Activated naive CD8-positive, alpha-beta T cell treated with anti-CD3 and anti-CD28 coated beads, Interleukin-2, amount 10 ng/mL, durations not matched to agents 7 days and 5 days (primary cell): ENCODE measurements around the gene TCP11L1. TPM values are rescaled to one million over a fixed set of nuclear protein-coding genes. Genes with fewer than 3 reads are reported as not detected.
A peak's percentile ranks its signal among the peaks of the same experiment; 100 is the strongest.
"Not testable (repeated sequence)": the region's sequence is repeated elsewhere in the genome, so short reads cannot be mapped to it uniquely, and the experiment has no call there.

ENCODE experiments used
- ATAC-seq: fragments of 150-1000 bp; cut with Tn5 transposase; one replicate; pipeline ENCODE4 v1.10.0; 2021; ENCODE audit warnings: low read depth, moderate library complexity
- POLR2A ChIA-PET: fragments of 350-600 bp; sonication (Branson Sonifier 250); formaldehyde crosslinking; loops from one replicate; lab custom pipeline; 2021; ENCODE audit warnings: antibody characterized with exemption; lab: Charles Lee
- DNase-seq: peaks from one replicate; pipeline ENCODE4 v3.0.0; 2021
- H3K27ac Mint-ChIP-seq: one replicate; pipeline ENCODE4 v1.8.0; 2022; ENCODE audit warnings: mild to moderate bottlenecking, mixed read lengths
- H3K27me3 Mint-ChIP-seq: one replicate; pipeline ENCODE4 v1.8.0; 2022; ENCODE audit warnings: mild to moderate bottlenecking, moderate library complexity, mixed read lengths
- H3K36me3 Mint-ChIP-seq: one replicate; pipeline ENCODE4 v1.8.0; 2021; ENCODE audit warnings: mild to moderate bottlenecking, mixed read lengths
- H3K4me1 Mint-ChIP-seq: one replicate; pipeline ENCODE4 v1.8.0; 2021; ENCODE audit warnings: mixed read lengths
- H3K4me3 Mint-ChIP-seq: one replicate; pipeline ENCODE4 v1.8.0; 2022; ENCODE audit warnings: mild to moderate bottlenecking, moderate library complexity, mixed read lengths
- H3K9me3 Mint-ChIP-seq: one replicate; pipeline ENCODE4 v1.8.0; 2021; ENCODE audit warnings: mixed read lengths
- total RNA-seq, 2 experiments: library from RNA; stranded (reverse); gene quantifications; one replicate each; pipeline ENCODE4 v1.2.3, GENCODE V29; 2021

The TCP11L1 gene
- total RNA-seq, 2 experiments from 2014 or later = 21.2 to 21.5 TPM

- Mint-ChIP-seq H3K9me3 (no peaks in the 10 kb centered on the region), H3K4me1 (peaks cover 15% of the 10 kb centered on the region), H3K27ac (peak overlapping the region; percentile 92), H3K36me3 (peaks cover 9% of the 10 kb centered on the region), H3K4me3 (peak overlapping the region; percentile 90), H3K27me3 (no peaks in the 10 kb centered on the region)
- ATAC-seq (no peak), DNase-seq (no peak)
- POLR2A ChIA-PET = interaction anchor here (2.3 kb wide), 1 partner anchor 24 kb away, joined by 17 read pairs; the partner anchor contains the start of gene DEPDC7
Observed at GRCh38 chr11:33040862-33041453, 1.6 kb downstream of the TCP11L1 start.

DNA sequence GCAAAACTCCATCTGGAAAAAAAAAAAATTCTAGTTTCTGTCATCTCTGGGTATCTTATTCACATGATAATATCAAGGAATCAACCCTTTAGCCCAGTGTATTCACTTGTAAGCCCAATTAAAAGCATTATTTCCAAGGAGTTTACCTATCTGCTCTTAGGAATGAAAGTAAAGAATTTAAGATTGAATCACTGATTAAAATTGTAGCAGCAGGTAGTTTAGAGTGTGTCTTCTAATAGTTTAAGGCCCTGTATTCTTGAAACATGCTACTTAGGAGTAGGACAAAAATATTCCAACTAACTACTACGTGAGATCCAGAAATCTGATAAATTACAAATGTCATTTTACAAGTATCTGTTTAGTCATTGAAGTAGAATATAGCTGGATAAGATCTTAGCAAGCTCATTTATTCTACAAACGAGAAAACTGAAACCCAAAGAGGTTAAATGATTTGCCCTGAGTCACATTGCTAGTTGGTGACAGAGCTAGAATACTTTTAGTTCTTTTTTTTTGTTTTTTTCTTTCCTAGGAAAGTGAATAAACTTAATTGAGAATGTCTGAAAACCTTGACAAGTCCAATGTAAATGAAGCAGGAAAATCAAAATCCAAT, 4.0 kb downstream of the TCP11L1 start:
- Mint-ChIP-seq H3K9me3 (no peaks in the 10 kb centered on the region), H3K36me3 (peaks cover 21% of the 10 kb centered on the region), H3K4me3 (no peak overlapping the region), H3K27ac (no peak overlapping the region), H3K4me1 (peaks cover 15% of the 10 kb centered on the region), H3K27me3 (no peaks in the 10 kb centered on the region)
- POLR2A ChIA-PET = interaction anchor here (0.7 kb wide), 1 partner anchor 107 kb away, joined by 3 read pairs; no protein-coding TSS in a partner anchor
- ATAC-seq (no peak), DNase-seq (no peak)

GRCh38 chr11:33044285-33044756, 4.9 kb downstream of the TCP11L1 start:
- DNase-seq (no peak), ATAC-seq (no peak)
- Mint-ChIP-seq H3K27me3 (no peaks in the 10 kb centered on the region), H3K27ac (no peak overlapping the region), H3K36me3 (peaks cover 24% of the 10 kb centered on the region), H3K4me1 (peaks cover 15% of the 10 kb centered on the region), H3K9me3 (no peaks in the 10 kb centered on the region), H3K4me3 (no peak overlapping the region)
- POLR2A ChIA-PET = no interaction called here

DNA sequence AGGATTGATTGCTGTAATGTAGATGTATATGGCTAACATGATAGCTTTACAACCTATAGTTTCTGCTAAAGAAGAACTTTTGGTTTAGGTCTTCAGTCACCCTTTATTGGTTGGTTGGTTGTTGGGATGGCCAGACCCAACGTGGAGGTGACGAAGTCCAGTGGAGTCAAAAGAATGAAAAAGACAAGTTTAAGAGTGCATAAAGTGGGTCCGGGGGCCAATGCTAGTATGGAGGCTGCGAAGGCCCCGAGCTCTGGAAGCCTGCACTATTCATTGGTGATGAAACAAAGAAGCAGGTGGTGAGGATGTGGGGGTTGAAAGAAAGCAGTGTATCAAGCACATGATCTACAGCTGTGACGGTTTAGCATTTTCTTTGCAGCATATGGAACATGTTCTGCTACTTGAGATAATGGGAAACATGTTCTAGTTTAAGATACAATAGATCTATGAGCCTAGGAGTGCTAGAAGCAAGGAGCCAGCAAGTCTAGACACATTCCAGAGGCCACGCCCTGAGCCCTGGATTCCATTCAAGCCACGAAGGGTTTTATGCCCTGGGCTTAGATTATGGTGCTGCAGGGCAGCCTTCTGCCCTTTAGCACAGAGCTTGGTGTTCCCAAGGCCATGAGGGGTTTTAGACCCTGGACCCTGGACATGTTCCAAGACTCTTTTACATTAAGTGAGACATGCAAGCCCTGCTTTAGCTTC, 6.3 kb downstream of the TCP11L1 start:
- H3K27me3 Mint-ChIP-seq = no peaks in the 10 kb centered on the region
- H3K4me3 Mint-ChIP-seq = no peak overlapping the region
- peaks cover 9% of the 10 kb centered on the region for H3K4me1 Mint-ChIP-seq
- no peak overlapping the region for H3K27ac Mint-ChIP-seq
- POLR2A ChIA-PET = interaction anchor here (0.6 kb wide), 1 partner anchor 207 kb away, joined by 3 read pairs; no protein-coding TSS in a partner anchor
- peaks cover 24% of the 10 kb centered on the region for H3K36me3 Mint-ChIP-seq
- ATAC-seq (no peak), DNase-seq (no peak)
- H3K9me3 Mint-ChIP-seq = no peaks in the 10 kb centered on the region

DNA sequence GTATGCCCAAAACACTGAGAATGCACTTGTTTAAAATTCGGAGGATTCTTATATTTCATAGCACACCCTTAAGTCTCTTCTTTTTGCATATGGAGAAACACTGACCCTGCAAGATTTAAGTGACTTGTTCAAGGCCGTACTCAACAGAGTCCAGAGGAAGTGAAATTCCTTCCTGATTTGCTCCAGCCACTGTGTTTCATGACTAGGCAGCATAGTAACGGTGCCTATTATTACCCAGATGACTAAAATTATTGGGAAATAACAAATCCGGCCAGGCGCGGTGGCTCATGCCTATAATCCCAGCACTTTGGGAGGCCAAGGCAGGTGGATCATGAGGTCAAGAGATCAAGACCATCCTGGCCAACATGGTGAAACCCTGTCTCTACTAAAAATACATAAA, 9.3 kb downstream of the TCP11L1 start:
- ATAC-seq, DNase-seq, H3K27ac Mint-ChIP-seq, H3K9me3 Mint-ChIP-seq, H3K27me3 Mint-ChIP-seq, H3K4me1 Mint-ChIP-seq, H3K4me3 Mint-ChIP-seq, POLR2A ChIA-PET: not testable (repeated sequence)
- peaks cover 22% of the 10 kb centered on the region for H3K36me3 Mint-ChIP-seq

DNA sequence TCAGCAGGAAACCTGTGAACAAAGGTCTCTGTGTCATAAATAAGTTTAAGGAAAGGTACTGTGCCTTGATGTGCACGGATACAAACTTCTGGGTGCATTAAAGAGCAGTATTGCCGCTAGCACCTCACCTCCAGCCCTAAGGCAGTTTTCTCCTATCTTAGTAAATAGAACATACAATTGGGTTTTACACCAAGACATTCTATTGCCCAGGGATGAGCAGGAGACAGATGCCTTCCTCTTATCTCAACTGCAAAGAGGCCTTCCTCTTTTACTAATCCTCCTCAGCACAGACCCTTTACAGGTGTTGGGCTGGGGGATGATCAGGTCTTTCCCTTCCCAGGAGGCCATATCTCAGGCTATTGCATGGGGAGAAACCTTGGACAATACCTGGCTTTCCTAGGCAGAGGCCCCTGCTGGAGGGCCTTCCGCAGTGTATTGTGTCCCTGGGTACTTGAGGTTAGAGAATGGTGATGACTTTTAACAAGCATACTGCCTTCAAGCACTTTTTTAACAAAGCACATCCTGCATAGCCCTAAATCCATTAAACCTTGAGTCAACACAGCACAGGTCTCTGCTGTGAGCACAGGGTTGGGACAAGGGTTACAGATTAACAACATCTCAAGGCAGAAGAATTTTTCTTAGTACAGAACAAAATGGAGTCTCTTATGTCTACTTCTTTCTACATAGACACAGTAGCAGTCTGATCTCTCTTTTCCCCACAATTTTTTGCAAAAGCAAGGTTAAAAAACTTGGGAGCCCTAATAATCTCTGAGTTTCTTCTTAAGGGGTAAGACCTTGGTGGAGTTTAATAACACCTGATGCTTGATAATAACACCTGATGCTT, 10.4 kb downstream of the TCP11L1 start:
- H3K27me3 Mint-ChIP-seq, ATAC-seq, DNase-seq, H3K9me3 Mint-ChIP-seq, H3K27ac Mint-ChIP-seq, POLR2A ChIA-PET, H3K4me3 Mint-ChIP-seq, H3K4me1 Mint-ChIP-seq: not testable (repeated sequence)
- H3K36me3 Mint-ChIP-seq = peaks cover 22% of the 10 kb centered on the region

- Mint-ChIP-seq H3K4me3 (no peak overlapping the region), H3K9me3 (no peaks in the 10 kb centered on the region), H3K27ac (no peak overlapping the region), H3K4me1 (no peaks in the 10 kb centered on the region), H3K27me3 (no peaks in the 10 kb centered on the region), H3K36me3 (peaks cover 17% of the 10 kb centered on the region)
- ATAC-seq (no peak), DNase-seq (no peak)
- POLR2A ChIA-PET = no interaction called here
Observed at GRCh38 chr11:33052231-33052630, 12.9 kb downstream of the TCP11L1 start.

DNA sequence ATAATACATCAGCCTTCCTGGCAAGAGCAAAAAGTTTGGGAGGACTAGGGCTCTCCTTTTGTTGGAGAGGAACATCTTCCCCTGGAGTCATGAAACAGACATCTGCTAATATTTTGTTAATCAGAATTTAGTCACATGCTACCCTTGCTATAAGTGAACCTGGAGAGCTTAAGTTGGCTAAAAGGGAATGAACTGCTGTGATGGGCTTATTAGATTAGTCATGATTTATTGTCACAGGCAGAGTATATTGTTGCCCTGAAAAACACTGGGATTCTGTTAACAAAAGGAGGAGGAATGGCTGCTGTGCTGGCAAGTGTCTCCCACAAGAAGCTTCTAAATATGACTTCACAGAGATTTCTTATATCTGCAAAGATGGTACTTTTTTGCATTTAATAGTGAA, 16.0 kb downstream of the TCP11L1 start:
- Mint-ChIP-seq H3K4me3 (no peak overlapping the region), H3K9me3 (no peaks in the 10 kb centered on the region), H3K36me3 (peaks cover 16% of the 10 kb centered on the region), H3K4me1 (peaks cover 4% of the 10 kb centered on the region), H3K27me3 (no peaks in the 10 kb centered on the region), H3K27ac (no peak overlapping the region)
- no peak for DNase-seq
- POLR2A ChIA-PET = no interaction called here
- no peak for ATAC-seq

GRCh38 chr11:33057284-33057683, 17.9 kb downstream of the TCP11L1 start:
- Mint-ChIP-seq H3K27ac (no peak overlapping the region), H3K36me3 (peaks cover 19% of the 10 kb centered on the region), H3K4me1 (peaks cover 4% of the 10 kb centered on the region), H3K9me3 (no peaks in the 10 kb centered on the region), H3K27me3 (no peaks in the 10 kb centered on the region), H3K4me3 (no peak overlapping the region)
- POLR2A ChIA-PET = interaction anchor here (1.4 kb wide), 1 partner anchor 18 kb away, joined by 4 read pairs; the partner anchor contains the start of gene TCP11L1
- DNase-seq = no peak
- ATAC-seq = no peak

GRCh38 chr11:33059331-33060007, 20.1 kb downstream of the TCP11L1 start:
- H3K27ac Mint-ChIP-seq = peak overlapping the region; percentile 61
- peaks cover 23% of the 10 kb centered on the region for H3K36me3 Mint-ChIP-seq
- H3K4me3 Mint-ChIP-seq = no peak overlapping the region
- no peaks in the 10 kb centered on the region for H3K9me3 Mint-ChIP-seq
- ATAC-seq (no peak), DNase-seq (no peak)
- POLR2A ChIA-PET = no interaction called here
- H3K27me3 Mint-ChIP-seq = no peaks in the 10 kb centered on the region
- H3K4me1 Mint-ChIP-seq = peaks cover 14% of the 10 kb centered on the region

DNA sequence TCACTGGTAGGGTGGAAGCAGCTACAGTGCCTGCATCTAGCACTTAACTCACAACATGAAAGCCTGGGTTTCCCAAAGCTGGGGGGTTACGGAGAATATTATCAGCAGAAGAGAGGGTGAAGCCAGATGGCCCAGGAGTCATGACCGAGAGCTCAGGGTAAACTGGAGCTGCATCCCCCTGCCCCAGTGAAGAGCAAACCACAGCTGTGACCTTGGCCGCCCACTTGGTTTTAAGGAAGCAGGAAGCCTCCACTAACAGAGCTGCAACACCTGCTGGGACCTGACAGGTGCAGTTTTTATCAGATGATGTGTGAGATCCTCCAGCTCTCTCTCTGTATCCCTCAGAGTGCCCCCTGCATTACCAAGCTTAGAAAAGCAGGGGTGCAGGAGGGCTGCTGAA, 20.9 kb downstream of the TCP11L1 start:
- ATAC-seq (no peak), DNase-seq (no peak)
- Mint-ChIP-seq H3K36me3 (peaks cover 22% of the 10 kb centered on the region), H3K27me3 (no peaks in the 10 kb centered on the region), H3K4me3 (no peak overlapping the region), H3K9me3 (no peaks in the 10 kb centered on the region), H3K4me1 (peaks cover 17% of the 10 kb centered on the region), H3K27ac (no peak overlapping the region)
- POLR2A ChIA-PET = no interaction called here

GRCh38 chr11:33062137-33062536, 22.8 kb downstream of the TCP11L1 start:
- Mint-ChIP-seq H3K4me1 (peaks cover 17% of the 10 kb centered on the region), H3K9me3 (no peaks in the 10 kb centered on the region), H3K4me3 (no peak overlapping the region), H3K27ac (no peak overlapping the region), H3K27me3 (no peaks in the 10 kb centered on the region), H3K36me3 (peaks cover 21% of the 10 kb centered on the region)
- no peak for ATAC-seq
- DNase-seq = no peak
- POLR2A ChIA-PET = interaction anchor here (1.4 kb wide), 1 partner anchor 22 kb away, joined by 3 read pairs; no protein-coding TSS in a partner anchor
